Stimulated activated CD4-positive, alpha-beta T cell treated with anti-CD3 and anti-CD28 coated beads, Interleukin-2, amount 100 ng/mL, for 48 hours (primary cell): ENCODE measurements around the gene GALNS.

Experiments used
- DNase-seq, 2 donors: peaks; one replicate each; pipeline ENCODE4 v3.0.0-alpha.2; 2020

GALNS gene

GRCh38 chr16:88814144-88814502 is 42.6 kb downstream of the GALNS start:
- DNase-seq = no peak

DNA sequence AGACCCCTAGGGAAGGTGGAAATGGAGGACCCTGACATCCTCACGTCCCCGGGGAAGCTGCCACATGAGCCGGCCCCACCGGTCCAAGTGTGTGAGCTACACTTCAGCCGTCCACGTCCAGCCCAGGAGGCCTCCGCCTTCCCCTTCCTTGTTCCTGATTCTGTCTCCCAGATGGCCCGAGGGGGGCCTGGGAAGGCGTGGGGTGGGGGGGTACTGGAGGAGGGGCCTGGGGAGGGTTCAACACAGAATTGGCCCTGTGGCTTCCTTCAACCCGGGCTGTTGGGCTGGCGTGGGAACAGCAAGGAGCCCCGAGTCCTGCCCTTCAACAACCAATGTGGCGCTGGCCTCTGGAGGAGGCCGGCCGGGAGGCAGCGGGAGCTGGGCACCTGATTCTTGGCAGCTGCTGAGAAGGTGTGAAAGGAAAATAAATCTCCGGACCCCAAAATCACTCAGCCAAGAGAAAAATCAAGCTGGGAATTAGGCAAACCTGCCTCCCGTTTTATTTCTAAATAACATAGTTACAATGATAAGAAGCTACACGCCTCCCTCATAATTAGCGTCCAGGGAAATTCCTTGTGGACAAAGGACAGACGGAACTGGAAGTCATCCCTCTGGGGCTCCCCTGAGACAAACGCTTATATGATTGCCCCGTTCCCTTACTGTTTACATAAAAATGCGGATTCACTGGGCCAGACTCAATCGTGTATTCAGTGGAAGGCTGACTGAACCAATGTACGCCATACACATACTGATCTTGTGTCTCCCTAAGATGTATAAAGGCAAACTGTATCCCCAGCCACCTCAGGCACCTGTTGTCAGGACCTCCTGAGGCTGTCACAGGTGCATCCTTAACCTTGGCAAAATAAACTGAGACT is 43.2 kb downstream of the GALNS start:
- DNase-seq = no peak

DNA sequence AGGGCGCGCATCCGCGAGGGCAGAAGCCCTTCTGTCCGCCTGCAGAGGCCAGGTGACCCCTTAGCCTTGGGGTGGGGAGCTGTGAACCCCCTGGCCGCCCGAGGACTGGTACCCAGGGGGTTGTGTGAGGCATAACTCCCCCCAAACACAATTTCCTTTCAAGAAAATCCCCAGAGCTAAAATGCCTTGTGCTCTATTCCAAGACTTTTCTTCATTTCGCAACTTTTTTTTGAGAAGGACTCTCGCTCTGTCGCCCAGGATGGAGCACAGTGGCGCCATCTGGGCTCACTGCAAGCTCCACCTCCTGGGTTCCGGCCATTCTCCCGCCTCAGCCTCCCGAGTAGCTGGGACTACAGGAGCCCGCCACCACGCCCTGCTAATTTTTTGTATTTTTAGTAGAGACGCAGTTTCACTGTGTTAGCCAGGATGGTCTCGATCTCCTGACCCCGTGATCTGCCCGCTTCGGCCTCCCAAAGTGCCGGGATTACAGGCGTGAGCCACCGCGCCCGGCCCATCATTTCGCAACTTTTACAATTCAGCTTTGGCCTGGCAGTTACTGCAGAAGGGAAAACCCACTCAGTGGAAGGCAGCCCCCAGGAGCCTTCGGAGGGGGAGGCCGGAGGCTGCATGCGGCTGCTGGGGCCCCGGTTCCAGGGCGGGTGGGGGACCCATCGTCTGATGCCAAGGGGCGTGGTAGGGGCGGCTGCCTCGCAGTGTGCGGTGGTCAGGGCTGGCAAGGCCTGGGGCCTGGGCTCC is 44.1 kb downstream of the GALNS start:
- no peak for DNase-seq

DNA sequence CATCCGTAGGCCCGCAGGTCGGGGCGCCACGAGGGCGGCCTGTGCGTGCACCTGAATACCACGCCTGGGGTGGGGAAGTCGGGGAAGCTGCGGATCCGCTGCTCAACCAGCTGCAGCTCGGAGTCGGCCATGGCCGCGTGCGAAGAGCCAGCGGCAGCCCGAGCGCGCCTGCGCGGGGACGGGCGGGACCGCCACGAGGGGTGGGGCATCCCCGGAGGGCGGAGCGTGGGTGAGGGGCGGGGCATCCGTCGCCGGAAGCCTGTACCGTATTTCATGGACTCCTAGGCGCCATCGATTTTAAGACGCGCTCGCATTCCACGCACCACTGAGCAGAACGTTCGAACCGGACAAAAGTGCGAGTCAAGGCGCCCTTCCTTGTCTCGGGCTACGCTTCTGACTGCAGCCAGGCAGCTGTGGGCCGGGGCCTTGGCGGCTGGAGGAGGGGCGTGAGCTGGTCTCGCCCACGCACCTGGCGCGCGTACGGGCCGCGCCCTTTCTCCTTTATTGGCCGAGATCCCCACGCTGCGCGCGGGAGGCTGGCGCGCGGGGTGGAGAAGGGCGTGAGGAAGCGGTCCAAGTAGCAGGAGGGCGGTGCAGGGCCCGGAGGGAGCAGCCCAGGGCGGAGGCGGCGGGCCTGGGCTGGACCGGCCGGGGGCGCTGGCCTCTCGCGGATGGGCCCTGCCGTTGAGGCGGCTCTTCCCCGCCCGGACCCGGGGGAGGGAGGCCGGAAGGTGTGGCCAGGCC is 44.8 kb downstream of the GALNS start, which contains the start of gene APRT:
Gene APRT (minus strand): TSS at position 160 of the 744 bp plus-strand sequence. CDS start 29 bp downstream, at position 131.
- DNase-seq = peak; percentile 98 to 99

DNA sequence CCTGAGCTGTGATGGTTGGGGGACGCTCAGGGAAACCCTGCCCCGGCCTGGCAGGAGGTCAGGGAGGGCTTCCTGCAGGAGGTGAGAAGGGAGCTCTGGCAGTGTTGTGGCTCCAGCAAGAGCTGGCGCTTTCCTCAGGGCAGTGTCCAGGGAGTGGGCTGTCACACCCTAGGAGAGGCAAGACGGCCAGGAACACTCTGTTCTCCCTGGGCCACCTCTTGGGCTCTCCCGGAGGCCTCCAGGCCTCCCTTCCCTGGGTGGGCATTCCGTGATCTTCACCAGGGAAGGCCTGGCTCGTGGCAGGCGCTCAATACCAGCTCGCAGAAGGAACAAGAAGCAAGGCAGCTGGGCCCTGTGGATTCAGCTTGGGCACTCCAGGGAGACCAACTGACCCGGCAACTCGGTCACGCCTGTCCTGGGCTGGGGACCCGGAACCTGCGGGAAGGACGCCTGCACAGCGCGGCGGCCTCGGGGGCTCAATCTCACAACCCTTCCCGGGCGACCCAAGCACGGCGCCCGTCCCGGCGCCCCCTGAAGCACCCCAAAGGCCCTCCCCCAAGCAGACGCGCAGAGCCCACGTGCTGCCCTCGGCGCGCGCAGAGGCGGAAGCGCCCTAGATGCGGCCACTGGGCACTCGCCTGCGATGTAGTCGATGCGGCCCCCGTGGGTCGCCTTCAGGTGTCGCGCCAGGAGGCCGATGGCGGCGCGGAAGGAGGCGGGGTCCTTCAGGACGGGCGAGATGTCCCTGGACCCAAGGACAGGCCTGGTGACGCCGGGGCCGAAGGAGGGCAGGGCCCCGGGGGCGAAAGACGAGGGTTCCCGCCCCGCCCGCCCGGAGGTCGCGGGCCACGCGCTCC is 45.6 kb downstream of the GALNS start:
- peak; percentile 51 to 57 for DNase-seq

- peak in 1 of 2 donors; percentile 54 for DNase-seq
Measured at GRCh38 chr16:88810166-88810911, 46.4 kb downstream of the GALNS start.

GRCh38 chr16:88809676-88810165 is 47.0 kb downstream of the GALNS start:
- no peak for DNase-seq

- DNase-seq = no peak
Measured at GRCh38 chr16:88809068-88809675, 47.6 kb downstream of the GALNS start.

- no peak for DNase-seq
Measured at GRCh38 chr16:88807626-88808453, 48.9 kb downstream of the GALNS start.

DNA sequence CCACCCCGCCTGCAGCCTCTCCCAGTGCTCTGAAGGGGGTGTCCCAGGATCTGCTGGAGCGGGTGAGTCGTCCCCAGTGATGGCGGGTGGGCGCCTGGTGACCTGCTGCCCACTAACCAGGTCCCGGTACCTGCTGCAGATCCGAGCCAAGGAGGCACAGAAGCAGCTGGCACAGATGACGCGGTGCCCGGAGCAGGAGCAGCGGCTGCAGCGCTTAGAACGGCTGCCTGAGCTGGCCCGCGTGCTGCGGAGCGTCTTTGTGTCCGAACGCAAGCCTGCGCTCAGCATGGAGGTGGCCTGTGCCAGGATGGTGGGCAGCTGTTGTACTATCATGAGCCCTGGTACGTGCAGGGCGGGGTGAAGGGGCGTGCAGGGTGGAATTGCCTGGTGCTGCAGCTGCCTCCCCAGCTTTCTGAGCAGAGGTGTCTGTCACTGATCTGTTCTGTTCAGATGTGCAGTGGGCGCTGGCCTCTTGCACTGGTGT is 49.6 kb downstream of the GALNS start:
- DNase-seq = no peak

- DNase-seq = no peak
Measured at GRCh38 chr16:88806491-88807111, 50.1 kb downstream of the GALNS start.

DNA sequence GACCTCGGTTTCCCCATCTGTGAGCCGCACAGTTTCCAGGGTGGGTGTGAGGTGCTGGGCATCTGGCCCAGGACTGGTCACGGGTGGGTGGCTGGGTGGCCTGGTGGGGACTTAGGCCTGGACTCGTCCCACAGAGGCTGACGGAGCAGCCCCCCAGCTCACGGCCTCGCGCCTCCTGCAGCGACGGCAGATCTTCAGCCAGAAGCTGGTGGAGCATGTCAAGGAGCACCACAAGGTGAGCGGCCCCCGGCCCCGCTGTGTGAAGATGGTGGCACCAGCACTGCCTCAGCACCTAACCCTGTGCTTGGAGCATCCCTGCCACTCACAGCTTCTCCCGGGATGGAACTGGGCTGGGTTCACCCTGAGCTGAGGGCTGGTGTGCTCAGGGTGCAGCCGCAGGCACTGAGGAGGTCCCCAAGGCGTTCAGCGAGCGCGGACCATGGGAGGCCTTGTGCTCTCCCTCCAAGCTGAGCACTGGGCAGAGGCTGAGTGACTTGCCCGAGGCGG is 50.8 kb downstream of the GALNS start:
- DNase-seq = no peak

DNA sequence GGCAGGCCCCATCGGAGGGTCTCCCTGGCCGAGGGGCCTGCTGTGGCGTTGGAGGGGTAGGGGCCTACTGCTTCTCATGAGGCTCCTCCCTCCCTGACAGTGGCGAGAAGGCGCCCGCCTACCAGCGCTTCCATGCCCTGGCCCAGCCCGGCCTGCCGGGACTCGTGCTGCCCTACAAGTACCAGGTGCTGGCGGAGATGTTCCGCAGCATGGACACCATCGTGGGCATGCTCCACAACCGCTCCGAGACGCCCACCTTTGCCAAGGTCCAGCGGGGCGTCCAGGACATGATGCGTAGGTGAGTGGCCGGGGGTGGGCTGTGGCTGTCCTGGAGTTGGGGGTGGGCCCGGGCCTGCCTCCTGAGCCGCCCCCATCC is 51.4 kb downstream of the GALNS start:
- DNase-seq = no peak

- DNase-seq = no peak
Measured at GRCh38 chr16:88804552-88805339, 52.0 kb downstream of the GALNS start.

DNA sequence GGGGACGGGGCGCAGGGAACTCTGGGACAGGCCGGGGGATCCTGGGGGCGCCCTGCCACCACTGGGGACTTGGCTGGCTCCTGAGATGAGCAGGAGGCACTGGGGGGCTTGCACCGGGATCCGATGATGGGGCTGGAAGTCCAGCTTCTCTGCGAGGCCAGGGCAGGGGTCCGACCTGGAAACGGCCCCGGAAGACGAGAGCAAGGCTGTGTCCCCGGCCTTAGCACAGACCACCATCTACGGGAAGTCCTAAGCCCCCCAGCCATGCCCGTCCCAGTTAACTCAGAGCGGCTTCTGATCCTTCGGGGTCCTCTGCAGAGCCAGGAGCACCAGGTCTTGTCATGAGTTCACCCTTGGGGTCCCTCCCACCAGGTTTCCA is 52.6 kb downstream of the GALNS start:
- no peak for DNase-seq

DNA sequence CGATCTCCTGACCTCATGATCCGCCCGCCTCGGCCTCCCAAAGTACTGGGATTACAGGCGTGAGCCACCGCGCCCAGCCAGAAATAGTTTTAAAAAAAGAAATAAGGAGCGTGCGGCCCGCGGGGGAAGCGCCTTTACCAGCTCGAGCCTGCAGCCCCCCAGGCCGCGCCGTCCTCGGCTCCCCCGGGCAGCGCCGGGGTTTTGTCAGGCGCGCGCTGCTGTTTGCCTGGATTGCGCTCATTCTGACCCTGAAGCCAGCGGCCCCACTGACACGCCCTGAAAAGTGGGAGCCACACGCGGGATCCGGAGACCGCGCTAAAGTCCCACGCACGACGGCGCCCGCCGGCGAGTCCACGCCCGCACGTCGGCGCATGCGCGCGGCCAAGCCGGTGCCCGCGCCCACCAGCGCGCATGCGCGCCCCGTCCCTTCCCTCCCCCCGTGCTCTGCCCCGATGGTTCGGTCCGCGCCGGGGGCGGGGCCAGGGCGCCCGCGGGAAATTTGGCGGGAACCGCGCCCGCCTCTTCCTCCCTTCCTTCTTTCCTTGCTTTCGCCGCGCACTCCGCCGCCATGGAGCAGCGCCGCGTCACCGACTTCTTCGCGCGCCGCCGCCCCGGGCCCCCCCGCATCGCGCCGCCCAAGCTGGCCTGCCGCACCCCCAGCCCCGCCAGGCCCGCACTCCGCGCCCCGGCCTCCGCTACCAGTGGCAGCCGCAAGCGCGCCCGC is 53.3 kb downstream of the GALNS start, which contains the start of gene CDT1:
Gene CDT1 (plus strand): TSS at position 526 of the 724 bp plus-strand sequence. CDS start 43 bp downstream, at position 569.
- DNase-seq = peak; percentile 81 to 92

DNA sequence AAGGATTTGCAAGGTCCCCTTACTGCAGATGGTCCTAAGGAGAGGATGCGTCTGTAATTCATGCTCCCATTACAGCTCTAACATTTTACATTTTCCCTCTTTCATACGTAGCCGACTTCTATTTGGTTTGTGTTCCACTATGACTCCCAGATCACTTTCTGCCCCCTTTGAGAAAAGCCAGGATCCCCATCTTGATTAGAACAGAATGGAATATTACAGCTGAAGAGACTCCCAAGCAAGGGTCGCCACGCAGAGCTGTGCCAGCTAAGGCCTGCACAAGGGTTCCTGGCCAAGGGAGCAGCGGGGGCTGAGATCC is 56.5 kb downstream of the GALNS start:
- no peak for DNase-seq
